B cell (primary cell): Measurements from ENCODE around the gene PDE4B. TPM values are rescaled to one million over a fixed set of nuclear protein-coding genes. Genes with fewer than 3 reads are reported as not detected.

Experiments used
- ATAC-seq: fragments of 200-7000 bp; cut with Tn5 transposase; one replicate; pipeline ENCODE4 v1.10.0; 2021; ENCODE audit warnings: low read depth, mild to moderate bottlenecking, moderate number of reproducible peaks, moderate library complexity
- CTCF ChIA-PET: fragments of 350-600 bp; sonication (Branson Sonifier 250); formaldehyde crosslinking; loops from one replicate; lab custom pipeline; 2021; ENCODE audit warnings: antibody characterized with exemption, inconsistent platforms; lab: Charles Lee
- POLR2A ChIA-PET: fragments of 350-600 bp; sonication (Branson Sonifier 250); formaldehyde crosslinking; loops from one replicate; lab custom pipeline; 2021; ENCODE audit warnings: antibody characterized with exemption; lab: Charles Lee
- DNase-seq: peaks from one replicate; pipeline ENCODE4 v3.0.0; 2013
- H2AFZ ChIP-seq: 2 replicates; pipeline ENCODE4 v1.6.1; 2012; ENCODE audit warnings: mild to moderate bottlenecking, low read depth, low read length; ENCODE audit not compliant: insufficient read depth, poor library complexity, severe bottlenecking
- H3K27ac ChIP-seq, 2 donors: 1 replicate in 1 of 2; 2 replicates in 1 of 2; pipeline ENCODE4 v1.5.1; 2012 to 2013; ENCODE audit warnings: low read length in 2 of 2, mild to moderate bottlenecking in 2 of 2, moderate library complexity in 1 of 2
- H3K27me3 ChIP-seq, 4 experiments: fragments of 200-600 bp in 1 of 4; sonication (generic) in 1 of 4; replicated peaks in 1 of 4; 1 replicate in 2 of 4; 2 replicates in 2 of 4; pipeline versions ENCODE4 v1.6.1 to v1.7.0; 2013 to 2016; ENCODE audit warnings: low read length in 3 of 4, mild to moderate bottlenecking in 2 of 4, mixed read lengths in 1 of 4, moderate library complexity in 1 of 4; ENCODE audit not compliant: insufficient read depth in 4 of 4, control insufficient read depth in 3 of 4; ENCODE audit errors: control extremely low read depth in 1 of 4
- H3K36me3 ChIP-seq, 2 experiments: replicated peaks in 1 of 2; 1 replicate in 1 of 2; 2 replicates in 1 of 2; pipeline versions ENCODE4 v1.6.1 to v1.7.1; 2013; ENCODE audit warnings: low read length in 1 of 2; ENCODE audit not compliant: insufficient read depth in 2 of 2, control insufficient read depth in 1 of 2; ENCODE audit errors: control extremely low read depth in 1 of 2, extremely low read depth in 1 of 2
- H3K4me1 ChIP-seq, 2 donors: fragments of 200-600 bp in 1 of 2; sonication (generic) in 1 of 2; 1 replicate in 1 of 2; 2 replicates in 1 of 2; pipeline versions ENCODE4 v1.5.1 to v1.6.1; 2013 to 2017; ENCODE audit warnings: low read length in 2 of 2; ENCODE audit not compliant: control insufficient read depth in 2 of 2, insufficient read depth in 2 of 2
- H3K4me2 ChIP-seq: replicated peaks from 2 replicates; pipeline ENCODE3; 2012; ENCODE audit warnings: mild to moderate bottlenecking, low read depth, low read length; ENCODE audit not compliant: poor library complexity, severe bottlenecking
- H3K4me3 ChIP-seq, 5 experiments: fragments of 200-600 bp in 1 of 5; sonication (generic) in 1 of 5; 1 replicate in 3 of 5; 2 replicates in 2 of 5; pipeline versions ENCODE4 v1.5.1 to v1.7.0; 2011 to 2016; ENCODE audit warnings: low read length in 4 of 5, mild to moderate bottlenecking in 4 of 5, low read depth in 2 of 5, control low read depth in 1 of 5, moderate library complexity in 1 of 5; ENCODE audit not compliant: insufficient read depth in 1 of 5; ENCODE audit errors: control extremely low read depth in 1 of 5, extremely low read depth in 1 of 5
- H3K79me2 ChIP-seq: fragments of 200-600 bp; sonication (generic); one replicate; pipeline ENCODE4 v1.6.0; 2016; ENCODE audit warnings: low read length; ENCODE audit not compliant: control insufficient read depth, insufficient read depth
- H3K9ac ChIP-seq: fragments of 200-600 bp; sonication (generic); 2 replicates; pipeline ENCODE4 v1.6.1; 2017; ENCODE audit warnings: mild to moderate bottlenecking, low read length, moderate library complexity
- H3K9me3 ChIP-seq, 3 donors: one replicate each; pipeline versions ENCODE4 v1.6.1 to v1.7.1; 2013; ENCODE audit warnings: low read length in 2 of 3; ENCODE audit not compliant: control insufficient read depth in 2 of 3, insufficient read depth in 1 of 3; ENCODE audit errors: control extremely low read depth in 1 of 3
- H4K20me1 ChIP-seq: 2 replicates; pipeline ENCODE4 v1.6.0; 2012; ENCODE audit warnings: mild to moderate bottlenecking, low read length; ENCODE audit not compliant: insufficient read depth, control insufficient read depth, poor library complexity, severe bottlenecking
- H3K27ac Mint-ChIP-seq: one replicate; pipeline ENCODE4 v1.8.0; 2021; ENCODE audit warnings: mixed read lengths
- H3K27me3 Mint-ChIP-seq: one replicate; pipeline ENCODE4 v1.8.0; 2021; ENCODE audit warnings: mixed read lengths
- H3K4me1 Mint-ChIP-seq: one replicate; pipeline ENCODE4 v1.8.0; 2021; ENCODE audit warnings: mixed read lengths
- H3K4me3 Mint-ChIP-seq: one replicate; pipeline ENCODE4 v1.8.0; 2021; ENCODE audit warnings: mixed read lengths
- H3K9me3 Mint-ChIP-seq: one replicate; pipeline ENCODE4 v1.8.0; 2022; ENCODE audit warnings: mixed read lengths; ENCODE audit not compliant: insufficient read depth
- CTCF ChIP-seq: fragments of 200-600 bp; IDR thresholded peaks from one replicate; pipeline ENCODE4 v1.8.0; 2022; ENCODE audit warnings: antibody characterized with exemption, mild to moderate bottlenecking
- EZH2 ChIP-seq: IDR thresholded peaks from 2 replicates; pipeline ENCODE4 v1.6.1; 2012; ENCODE audit warnings: borderline replicate concordance, low read depth, mild to moderate bottlenecking, moderate library complexity, low read length; ENCODE audit not compliant: insufficient read depth, poor library complexity, severe bottlenecking
- WGBS: methylation state at CpG from one replicate; pipeline ENCODE4 v1.1.5; 2013; ENCODE audit warnings: missing lambda C conversion rate; ENCODE audit not compliant: insufficient coverage; 5-methylcytosine and 5-hydroxymethylcytosine counted together
- intact Hi-C: fragments of 100-400 bp; cut with micrococcal nuclease; formaldehyde crosslinking; loops from one replicate; pipeline ENCODE4 v1.10.0; 2022
- polyA plus RNA-seq: library from polyadenylated mRNA; depleted of rRNA; stranded (reverse); fragments of >200 nt; gene quantifications from 2 replicates; pipeline ENCODE4 v1.2.3, GENCODE V29; 2012
- total RNA-seq, 2 donors: library from RNA; stranded (reverse); fragments of 120-200 nt in 1 of 2; gene quantifications; 1 replicate in 1 of 2; 2 replicates in 1 of 2; pipeline versions ENCODE4 v1.2.3 to v1.2.4, GENCODE V29; 2013 to 2022

Gene PDE4B
- total and polyA plus RNA-seq, 2 donors (not counting 1 experiment from before 2014, with no cell fraction given) = 63.7 to 242 TPM

DNA sequence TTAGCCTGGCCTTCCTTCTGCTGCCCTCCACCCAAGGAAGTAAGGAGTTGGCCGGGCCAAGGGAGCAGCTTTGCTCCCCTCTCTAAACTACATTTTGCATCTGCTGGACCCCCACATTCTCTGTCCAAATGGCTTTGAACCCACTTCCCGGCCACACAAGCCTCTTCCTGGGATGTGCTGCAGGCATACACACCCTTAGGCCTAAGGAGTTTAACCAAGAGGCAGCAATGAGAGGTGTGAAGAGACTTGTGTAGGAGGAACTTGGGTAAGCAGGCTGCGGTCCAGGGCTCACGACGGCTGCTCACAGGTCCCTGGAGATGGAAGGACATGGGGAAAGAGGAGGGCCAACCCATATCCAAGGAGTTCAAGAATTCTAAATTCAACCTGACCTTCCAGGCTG, 544.6 kb downstream of the PDE4B start:
- no peaks in the 10 kb centered on the region for H4K20me1 ChIP-seq
- 47% methylated on average over 4 of the region's 5 CpGs for WGBS
- H3K27ac ChIP-seq = peak overlapping the region; percentile 94 to 98
- ATAC-seq (no peak), DNase-seq (no peak)
- peaks cover 53 to 58% of the 10 kb centered on the region in 2 donors for H3K4me1 ChIP-seq
- H3K4me2 ChIP-seq = peak overlapping the region; percentile 79
- peaks cover 3 to 33% of the 10 kb centered on the region in 2 experiments for H3K36me3 ChIP-seq
- Mint-ChIP-seq H3K27ac (peak overlapping the region; percentile 98), H3K27me3 (no peaks in the 10 kb centered on the region), H3K4me1 (peaks cover 56% of the 10 kb centered on the region), H3K9me3 (no peaks in the 10 kb centered on the region), H3K4me3 (peak overlapping the region; percentile 99)
- CTCF ChIA-PET = interaction anchor here (1.0 to 7.9 kb wide), 12 partner anchors 15 to 167 kb away, joined by 3 to 94 read pairs (median 5); no protein-coding TSS in a partner anchor
- H3K9me3 ChIP-seq = peaks cover 0 to 4% (median 0%) of the 10 kb centered on the region in 3 donors
- no peak overlapping the region for H2AFZ ChIP-seq
- H3K9ac ChIP-seq = peak overlapping the region; percentile 90
- TF ChIP-seq CTCF (no peak), EZH2 (no peak)
- intact Hi-C loops = loop anchor here (2.0 to 10.0 kb wide), 2 partner anchors 14 to 588 kb away; partner anchors contain the start of genes DNAI4 and MIER1
- POLR2A ChIA-PET = interaction anchor here (1.0 kb wide), 2 partner anchors 13 to 43 kb away, joined by 4 to 5 read pairs; no protein-coding TSS in a partner anchor
- H3K4me3 ChIP-seq = peak overlapping the region in 3 of 5 experiments; percentile 69 to 90 (median 89)
- peaks cover 97% of the 10 kb centered on the region for H3K79me2 ChIP-seq
- no peaks in the 10 kb centered on the region for H3K27me3 ChIP-seq

GRCh38 chr1:66339944-66340343, 547.2 kb downstream of the PDE4B start:
- CTCF ChIA-PET = interaction anchor here (0.7 to 2.5 kb wide), 3 partner anchors 12 to 104 kb away, joined by 4 to 7 read pairs (median 6); no protein-coding TSS in a partner anchor
- POLR2A ChIA-PET = interaction anchor here (0.7 kb wide), 2 partner anchors 10 to 14 kb away, joined by 3 to 4 read pairs; no protein-coding TSS in a partner anchor
- ATAC-seq = no peak
- H3K27me3 Mint-ChIP-seq = no peaks in the 10 kb centered on the region
- peak overlapping the region; percentile 67 for H3K27ac Mint-ChIP-seq
- WGBS = no CpG with 5 or more reads among the region's 2 CpGs
- no peaks in the 10 kb centered on the region for H3K9me3 Mint-ChIP-seq
- Histone ChIP-seq H3K9me3 (peaks cover 0 to 4% (median 0%) of the 10 kb centered on the region in 3 donors), H3K4me3 (peak overlapping the region in 3 of 5 experiments; percentile 22 to 27 (median 27)), H3K4me2 (peak overlapping the region; percentile 56), H3K27me3 (no peaks in the 10 kb centered on the region), H3K9ac (peak overlapping the region; percentile 35), H3K27ac (peak overlapping the region; percentile 53 to 94), H3K4me1 (peaks cover 77 to 78% of the 10 kb centered on the region in 2 donors), H3K36me3 (peaks cover 2 to 28% of the 10 kb centered on the region in 2 experiments), H3K79me2 (peaks cover 96% of the 10 kb centered on the region), H4K20me1 (peaks cover 11% of the 10 kb centered on the region), H2AFZ (no peak overlapping the region)
- no peak for TF ChIP-seq CTCF
- TF ChIP-seq EZH2 = no peak
- peaks cover 77% of the 10 kb centered on the region for H3K4me1 Mint-ChIP-seq
- intact Hi-C loops = loop anchor here (1.0 to 10.0 kb wide), 2 partner anchors 7 to 585 kb away; partner anchors contain the start of genes DNAI4 and MIER1
- peak; percentile 50 for DNase-seq
- peak overlapping the region; percentile 82 for H3K4me3 Mint-ChIP-seq
